HEK293 (cell line): ENCODE results near the gene GALNT15.

ENCODE experiments used
- ZFP3 ChIP-seq: fragments of 450-650 bp; formaldehyde crosslinking; IDR thresholded peaks from 2 replicates; pipeline ENCODE4 v1.5.1; 2016; ENCODE audit warnings: low read depth, missing biosample characterization, missing genetic modification characterization
- ZNF133 ChIP-seq: fragments of 450-650 bp; formaldehyde crosslinking; IDR thresholded peaks from 2 replicates; pipeline ENCODE4 v1.5.1; 2016; ENCODE audit warnings: missing biosample characterization, missing genetic modification characterization
- ZNF677 ChIP-seq: fragments of 450-650 bp; IDR thresholded peaks from 2 replicates; pipeline ENCODE4 v1.5.0; 2018; ENCODE audit warnings: missing biosample characterization, mild to moderate bottlenecking, missing genetic modification characterization, moderate library complexity
- TF ChIP-seq, protein P1 (sequence below): fragments of 450-650 bp; formaldehyde crosslinking; IDR thresholded peaks from 2 replicates; pipeline ENCODE4 v1.5.1; 2016; ENCODE audit warnings: missing biosample characterization, missing genetic modification characterization

DNA sequence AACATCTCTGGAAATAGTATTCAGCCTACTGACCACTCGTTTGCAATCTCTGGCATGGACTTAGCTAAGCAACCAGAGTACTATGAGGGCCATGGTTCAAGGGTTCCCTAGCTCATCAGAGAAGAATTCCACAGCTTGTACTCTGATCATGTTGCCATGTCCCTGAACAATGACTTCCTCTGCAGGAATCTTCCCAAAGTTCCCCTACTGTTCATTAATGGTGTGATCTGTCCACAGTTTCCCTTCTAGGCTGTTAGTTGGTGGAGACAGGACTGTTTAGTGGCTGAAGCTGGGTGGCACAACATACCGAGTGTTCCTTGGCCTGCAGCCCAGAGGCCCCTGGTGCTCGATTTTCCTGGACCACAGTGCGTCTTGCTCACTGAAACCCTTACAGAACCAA is 44.4 kb upstream of the GALNT15 start:
- TF ChIP-seq ZFP3 (tag by site-specific recombination) (no peak), ZNF677 (tag by site-specific recombination) (no peak), ZNF133 (tag by site-specific recombination) (no peak)
- TF ChIP-seq, protein P1, sequence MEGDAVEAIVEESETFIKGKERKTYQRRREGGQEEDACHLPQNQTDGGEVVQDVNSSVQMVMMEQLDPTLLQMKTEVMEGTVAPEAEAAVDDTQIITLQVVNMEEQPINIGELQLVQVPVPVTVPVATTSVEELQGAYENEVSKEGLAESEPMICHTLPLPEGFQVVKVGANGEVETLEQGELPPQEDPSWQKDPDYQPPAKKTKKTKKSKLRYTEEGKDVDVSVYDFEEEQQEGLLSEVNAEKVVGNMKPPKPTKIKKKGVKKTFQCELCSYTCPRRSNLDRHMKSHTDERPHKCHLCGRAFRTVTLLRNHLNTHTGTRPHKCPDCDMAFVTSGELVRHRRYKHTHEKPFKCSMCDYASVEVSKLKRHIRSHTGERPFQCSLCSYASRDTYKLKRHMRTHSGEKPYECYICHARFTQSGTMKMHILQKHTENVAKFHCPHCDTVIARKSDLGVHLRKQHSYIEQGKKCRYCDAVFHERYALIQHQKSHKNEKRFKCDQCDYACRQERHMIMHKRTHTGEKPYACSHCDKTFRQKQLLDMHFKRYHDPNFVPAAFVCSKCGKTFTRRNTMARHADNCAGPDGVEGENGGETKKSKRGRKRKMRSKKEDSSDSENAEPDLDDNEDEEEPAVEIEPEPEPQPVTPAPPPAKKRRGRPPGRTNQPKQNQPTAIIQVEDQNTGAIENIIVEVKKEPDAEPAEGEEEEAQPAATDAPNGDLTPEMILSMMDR: no peak
